Measurements from ENCODE around the gene RAPGEF3.

RAPGEF3 gene

GRCh38 chr12:47741340-47741703 lies 17.4 kb downstream of the RAPGEF3 start:
- DNase-seq, result no peak

- no peak for DNase-seq
Observed at GRCh38 chr12:47740606-47741339, 17.9 kb downstream of the RAPGEF3 start.

- DNase-seq, result no peak
Observed at GRCh38 chr12:47739979-47740378, 18.7 kb downstream of the RAPGEF3 start.

GRCh38 chr12:47739297-47739696 lies 19.4 kb downstream of the RAPGEF3 start:
- no peak for DNase-seq

- DNase-seq, result no peak
Observed at GRCh38 chr12:47737936-47738594, 20.6 kb downstream of the RAPGEF3 start.

GRCh38 chr12:47736877-47737676 lies 21.6 kb downstream of the RAPGEF3 start:
- no peak for DNase-seq

GRCh38 chr12:47736216-47736615 lies 22.5 kb downstream of the RAPGEF3 start:
- DNase-seq, result no peak

- no peak for DNase-seq
Observed at GRCh38 chr12:47735649-47736048, 23.0 kb downstream of the RAPGEF3 start.

GRCh38 chr12:47734725-47735480 lies 23.8 kb downstream of the RAPGEF3 start:
- DNase-seq, result no peak

- no peak for DNase-seq
Observed at GRCh38 chr12:47733142-47733541, 25.5 kb downstream of the RAPGEF3 start.

GRCh38 chr12:47732504-47732903 lies 26.2 kb downstream of the RAPGEF3 start:
- DNase-seq, result no peak

GRCh38 chr12:47731723-47732122 lies 27.0 kb downstream of the RAPGEF3 start:
- DNase-seq, result no peak

GRCh38 chr12:47730341-47730744 lies 28.3 kb downstream of the RAPGEF3 start:
- no peak for DNase-seq

- DNase-seq, result no peak
Observed at GRCh38 chr12:47729233-47729632, 29.4 kb downstream of the RAPGEF3 start.

- peak; percentile 28 for DNase-seq
Observed at GRCh38 chr12:47725893-47726292, 32.8 kb downstream of the RAPGEF3 start.

- no peak for DNase-seq
Observed at GRCh38 chr12:47725091-47725772, 33.4 kb downstream of the RAPGEF3 start, which contains the start of gene ENDOU. Gene ENDOU, minus strand, starts transcription at chr12:47725490. Its CDS starts 77 bp downstream, at chr12:47725413.

GRCh38 chr12:47722941-47723631 lies 35.6 kb downstream of the RAPGEF3 start:
- DNase-seq, result no peak

GRCh38 chr12:47722136-47722834 lies 36.4 kb downstream of the RAPGEF3 start:
- DNase-seq, result no peak

GRCh38 chr12:47721431-47721973 lies 37.2 kb downstream of the RAPGEF3 start:
- no peak for DNase-seq

- no peak for DNase-seq
Observed at GRCh38 chr12:47718531-47718930, 40.1 kb downstream of the RAPGEF3 start.

Data from NCI-H526 treated with DMSO at 0.1 percent for 48 hours (cell line).